Vagina (tissue), 2 donors: ENCODE results near the gene SPATA33.
"Not testable (repeated sequence)": the region's sequence is repeated elsewhere in the genome, so short reads cannot be mapped to it uniquely, and the experiment has no call there.

Source experiments
- CTCF ChIP-seq, 3 experiments: fragments of 450-650 bp in 2 of 3; fragments of 200-600 bp in 1 of 3; sonication (generic) in 1 of 3; IDR thresholded peaks; one replicate each; pipeline ENCODE4 v1.5.1; 2017 to 2019; ENCODE audit warnings: antibody characterized with exemption in 3 of 3, mild to moderate bottlenecking in 2 of 3, moderate library complexity in 2 of 3
- POLR2A ChIP-seq, 2 donors: fragments of 450-650 bp; IDR thresholded peaks; one replicate each; pipeline ENCODE4 v1.6.1; 2017; ENCODE audit warnings: antibody characterized with exemption in 2 of 2, mild to moderate bottlenecking in 2 of 2, moderate library complexity in 2 of 2
- POLR2AphosphoS5 ChIP-seq, 2 donors: sonication (generic); formaldehyde crosslinking; IDR thresholded peaks; one replicate each; pipeline ENCODE4 v1.9.0; 2017; ENCODE audit warnings: antibody characterized with exemption in 2 of 2, mild to moderate bottlenecking in 2 of 2, low read depth in 1 of 2; ENCODE audit not compliant: insufficient read depth in 1 of 2

GRCh38 chr16:89694784-89695085 is 37.1 kb downstream of the SPATA33 start:
- not testable (repeated sequence) for TF ChIP-seq CTCF (IDR thresholded peaks at IDR 0.05); POLR2A (IDR thresholded peaks at IDR 0.05); POLR2AphosphoS5 (IDR thresholded peaks at IDR 0.05; ENCODE audit: insufficient read depth in 1 of 2, low read depth in 1 of 2)
